ELR (cell line): Measurements from ENCODE around the gene SLC22A31.
"Not testable (repeated sequence)": the region's sequence is repeated elsewhere in the genome, so short reads cannot be mapped to it uniquely, and the experiment has no call there.

Experiments
- DNase-seq: peaks from one replicate; pipeline ENCODE4 v3.0.0-alpha.2; 2015; ENCODE audit warnings: low read depth

SLC22A31 gene

DNA sequence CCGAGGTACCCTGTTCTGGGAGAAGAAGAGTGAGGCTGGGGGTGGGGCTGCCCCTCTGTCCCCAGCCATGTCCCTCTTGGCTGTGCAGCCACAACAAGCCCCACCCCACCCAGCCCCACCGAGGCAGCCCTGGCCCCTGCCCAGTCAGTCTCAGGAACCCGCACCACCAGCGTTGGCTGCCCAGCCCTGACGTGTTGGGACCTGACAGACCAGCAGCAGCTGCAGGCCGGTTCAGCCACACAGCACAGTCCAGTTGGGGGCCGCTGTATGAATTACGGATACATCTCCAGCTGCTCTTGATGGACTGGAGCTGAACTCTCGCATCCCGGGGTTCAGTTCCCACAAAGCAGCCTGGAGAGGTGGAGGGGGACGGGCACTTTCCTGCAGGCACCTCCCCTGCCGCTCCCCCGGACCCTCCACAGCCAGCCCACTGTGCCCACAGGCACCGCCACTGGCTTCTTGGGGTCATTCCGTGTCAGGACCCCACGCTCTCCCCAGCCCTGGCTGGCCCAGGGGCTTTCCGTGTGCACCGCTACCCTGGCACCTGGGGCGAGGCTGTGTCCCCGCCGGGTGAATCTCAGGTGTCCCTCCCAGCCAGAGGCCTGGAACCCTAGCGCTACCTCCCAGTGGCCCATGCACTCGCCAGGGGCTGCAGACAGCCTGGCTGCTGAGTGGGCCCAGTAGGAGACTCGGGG is 21.7 kb downstream of the SLC22A31 start:
- DNase-seq = no peak

DNA sequence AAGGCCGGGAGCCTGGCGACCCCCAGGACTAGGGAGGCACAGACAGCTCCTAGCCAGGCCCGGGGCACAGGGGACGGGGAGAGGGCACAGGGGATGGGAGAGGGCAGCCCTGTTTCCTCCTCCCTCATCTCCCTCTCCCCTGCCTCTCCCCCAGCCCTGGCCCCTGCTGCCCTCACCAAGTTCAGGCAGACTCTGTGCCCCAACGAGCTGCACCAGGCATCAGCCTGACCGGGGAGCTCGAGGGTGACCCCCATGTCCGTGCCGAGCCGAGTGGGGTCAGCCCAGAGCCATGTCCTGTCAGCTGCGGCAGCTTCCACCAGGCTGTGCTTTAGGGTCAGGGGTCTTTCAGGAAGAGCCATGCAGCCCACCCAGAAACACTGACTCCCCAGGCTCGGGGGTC is 22.8 kb downstream of the SLC22A31 start:
- DNase-seq = no peak

DNA sequence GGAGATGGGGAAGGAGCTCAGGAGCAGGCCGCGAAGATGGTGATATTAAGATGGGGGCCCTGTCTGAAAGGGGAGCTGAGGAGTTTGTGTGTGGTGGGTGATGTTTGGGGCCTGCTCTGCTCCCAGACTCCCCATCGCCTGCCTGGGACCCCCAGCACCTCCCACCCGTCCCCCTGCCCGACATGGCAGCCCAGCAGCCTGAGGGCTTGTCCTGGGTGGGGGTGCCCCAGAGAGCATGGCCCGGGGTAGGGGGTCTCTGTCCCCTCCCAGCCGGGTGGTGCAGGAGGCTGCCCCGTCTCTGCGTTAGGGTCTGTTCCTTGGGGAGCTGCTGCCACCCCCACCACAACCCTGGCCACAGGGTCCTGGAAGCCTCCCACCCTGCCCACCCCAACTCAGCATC is 23.6 kb downstream of the SLC22A31 start:
- DNase-seq = no peak

DNA sequence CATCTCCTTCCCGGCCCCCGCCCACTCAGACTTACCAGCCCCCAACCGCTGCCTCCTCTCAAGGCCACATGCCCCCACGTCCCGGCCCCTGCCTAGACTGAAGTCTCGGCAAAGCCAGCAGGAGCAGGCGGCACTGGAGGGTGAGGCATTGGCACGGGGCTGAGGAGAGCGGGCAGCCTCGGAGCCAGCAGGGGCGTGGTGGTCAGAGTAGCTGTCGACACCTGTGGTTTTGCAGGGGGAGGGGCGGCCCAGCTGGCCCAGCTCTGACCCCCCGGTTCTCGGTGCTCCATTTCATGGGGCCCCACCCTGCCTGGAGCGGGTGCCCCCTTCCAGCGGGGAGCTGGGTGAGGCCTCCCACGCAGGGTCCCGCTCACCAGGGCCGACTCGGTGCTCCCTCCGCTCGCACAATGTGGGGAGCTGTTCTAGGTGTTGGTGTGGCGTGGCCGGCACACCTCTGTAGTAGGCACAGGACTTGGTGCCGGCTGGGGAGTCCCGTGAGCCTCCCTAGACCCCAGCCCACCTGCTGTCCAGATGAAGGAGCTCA is 24.1 kb downstream of the SLC22A31 start:
- DNase-seq = no peak

DNA sequence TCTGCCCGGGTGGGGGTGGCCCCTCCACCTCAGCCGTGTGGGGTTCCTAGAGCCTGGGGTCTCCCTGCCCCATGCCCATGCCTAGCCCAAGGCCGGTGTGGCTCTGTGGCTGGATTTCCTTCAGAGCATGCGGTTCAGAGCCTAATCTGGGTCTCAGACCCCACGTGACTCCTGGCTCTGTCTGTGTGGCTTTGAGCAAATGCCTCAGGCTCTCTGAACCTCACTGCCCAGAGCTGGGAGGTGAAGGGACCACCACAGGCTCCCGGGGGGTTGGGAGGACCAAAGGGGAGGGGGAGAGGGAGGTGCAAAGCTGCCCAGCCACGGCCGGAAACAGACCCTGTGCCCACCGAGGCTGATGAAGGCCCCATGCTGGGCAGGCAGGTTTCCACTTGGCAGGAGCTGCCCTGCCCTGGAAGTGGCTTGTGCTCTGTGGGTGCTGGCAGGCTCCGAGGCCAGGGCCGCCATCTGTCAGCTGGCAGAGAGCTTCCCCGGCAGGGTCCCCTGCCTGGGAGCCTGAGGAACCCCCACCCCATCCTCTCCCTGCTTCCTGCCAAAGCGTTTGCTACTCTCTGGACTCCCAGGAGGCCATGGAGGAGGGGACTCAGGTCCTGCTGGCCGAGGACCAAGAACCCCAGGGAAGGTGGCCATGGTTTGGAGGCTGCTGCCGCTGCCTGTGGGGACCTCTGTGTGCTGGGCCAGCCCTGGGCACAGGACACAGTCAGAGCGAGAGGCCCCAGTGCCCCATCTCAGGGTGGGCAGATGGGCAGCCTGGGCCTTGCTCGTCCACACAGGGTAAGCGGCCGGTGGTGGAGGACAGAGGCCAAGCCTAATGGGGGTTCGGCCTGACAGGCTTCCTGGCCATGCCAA is 24.8 kb downstream of the SLC22A31 start:
- no peak for DNase-seq

- DNase-seq = no peak
Observed at GRCh38 chr16:89174877-89175276, 25.5 kb downstream of the SLC22A31 start.

DNA sequence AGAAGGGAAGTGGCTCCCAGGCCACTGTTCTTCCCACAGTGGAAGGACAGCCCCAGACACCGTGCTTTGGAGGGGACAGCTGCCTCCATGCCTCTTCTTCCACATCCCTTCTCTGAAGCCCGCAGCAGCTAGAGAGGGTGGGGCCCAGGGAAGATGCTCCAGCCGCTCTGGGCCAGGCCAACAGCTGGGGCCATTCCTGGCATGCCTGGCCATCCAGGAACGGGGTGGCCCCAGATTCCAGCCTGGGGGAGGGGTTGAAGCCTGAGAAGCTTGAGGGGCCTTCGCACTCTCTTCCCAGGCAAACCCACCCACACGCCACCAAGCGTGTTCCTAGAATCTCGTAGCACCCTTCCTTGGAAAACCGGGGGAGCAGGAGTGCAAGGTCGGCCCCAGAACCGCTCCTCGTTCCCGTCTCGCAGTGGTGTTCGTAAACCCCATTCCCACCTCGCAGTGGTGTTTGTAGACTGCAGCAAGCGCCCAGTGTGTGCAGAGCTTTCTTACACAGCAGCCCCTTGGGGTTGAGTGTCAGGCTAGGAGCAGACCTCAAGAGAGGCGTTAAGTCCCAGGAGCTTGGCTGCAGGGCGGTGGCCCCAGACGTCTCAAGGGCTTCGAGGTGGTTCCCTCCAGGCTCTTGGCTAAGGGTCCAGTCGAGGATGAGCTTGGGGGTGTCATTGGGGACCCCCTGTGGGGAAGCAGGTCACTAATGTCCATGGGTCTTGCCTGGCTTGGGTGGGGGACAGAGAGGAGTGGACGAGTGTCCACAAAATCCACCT is 26.1 kb downstream of the SLC22A31 start:
- no peak for DNase-seq

GRCh38 chr16:89173174-89173921 is 27.0 kb downstream of the SLC22A31 start:
- no peak for DNase-seq

DNA sequence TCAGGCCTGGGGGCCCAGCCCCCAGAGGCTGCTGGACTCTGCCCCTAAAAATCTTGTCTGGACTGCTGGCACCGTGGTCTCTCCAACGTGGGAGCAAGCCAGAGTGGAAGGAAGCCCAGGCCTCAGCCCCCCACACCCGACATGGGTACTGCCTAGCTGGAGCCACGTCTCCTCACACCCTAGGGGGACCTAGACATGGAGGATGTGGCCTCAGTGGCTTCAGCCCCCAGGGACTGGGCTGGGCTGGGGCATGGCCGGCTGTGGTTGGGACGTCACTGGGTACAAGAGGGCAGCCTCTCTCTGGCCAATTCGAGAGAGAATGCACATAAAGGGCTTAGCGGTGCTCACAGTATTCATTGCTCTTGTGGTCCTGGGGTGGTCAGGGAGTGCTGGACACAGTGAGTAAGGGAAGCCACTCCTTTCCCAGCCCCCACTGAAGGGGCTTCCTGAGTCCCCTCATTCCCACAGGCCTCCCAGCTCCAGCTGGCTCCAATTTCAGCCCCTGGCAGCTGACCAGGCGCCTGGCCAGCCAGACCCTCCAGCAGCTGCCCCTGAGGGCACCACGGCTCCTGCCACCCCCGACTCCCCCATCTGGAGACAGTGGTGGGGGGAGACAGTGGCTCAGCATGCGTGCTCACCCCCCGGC is 27.7 kb downstream of the SLC22A31 start:
- no peak for DNase-seq

- DNase-seq = no peak
Observed at GRCh38 chr16:89172171-89172527, 28.2 kb downstream of the SLC22A31 start.

DNA sequence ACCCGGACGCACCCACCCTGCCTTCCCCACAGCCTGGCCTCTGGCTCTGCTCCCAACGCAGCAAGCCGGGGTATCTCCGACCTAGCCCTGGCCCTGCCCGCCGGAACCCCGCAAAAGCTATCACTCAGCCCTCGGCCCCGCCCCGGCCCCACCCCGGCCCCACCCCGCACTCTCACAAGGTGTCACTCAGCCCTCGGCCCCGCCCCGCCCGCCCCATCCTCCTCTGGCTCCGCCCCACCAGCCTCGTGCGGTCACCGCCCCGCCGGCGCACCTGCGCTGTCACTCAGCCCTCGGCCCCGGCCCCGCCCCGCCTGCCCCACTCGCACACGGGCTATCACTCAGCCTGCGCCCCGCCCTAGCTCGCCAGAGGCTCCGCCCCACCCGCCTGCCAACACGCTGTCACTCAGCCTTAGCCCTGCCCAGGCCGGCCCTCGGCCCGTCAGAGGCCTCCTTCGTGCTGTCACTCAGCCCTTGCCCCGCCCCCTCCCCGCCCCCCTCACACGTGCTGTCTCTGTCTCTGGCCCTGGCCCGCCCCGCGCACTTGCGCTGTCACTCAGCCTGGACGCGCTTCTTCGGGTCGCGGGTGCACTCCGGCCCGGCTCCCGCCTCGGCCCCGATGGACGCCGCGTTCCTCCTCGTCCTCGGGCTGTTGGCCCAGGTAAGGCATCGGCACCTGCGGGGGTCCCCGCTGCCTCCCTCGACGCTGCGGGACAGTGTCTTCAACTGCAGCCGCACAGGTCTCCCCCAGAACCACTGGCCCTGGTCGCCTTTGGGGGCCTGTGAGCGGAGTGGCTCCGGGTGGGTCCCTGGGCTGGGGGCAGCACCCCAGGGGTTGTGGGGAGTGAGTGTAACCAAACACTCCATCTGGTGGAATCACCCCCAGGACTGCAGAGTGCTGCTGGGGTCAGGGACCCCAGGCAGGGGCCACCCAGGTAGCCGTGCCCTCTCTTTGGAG is 28.8 kb downstream of the SLC22A31 start, which contains the start of gene CDH15:
TSS of gene CDH15 (plus strand) at position 533 of the 955 bp plus-strand sequence. CDS start at position 617, 84 bp downstream.
- DNase-seq = peak; percentile 90

GRCh38 chr16:89170346-89171215 is 29.8 kb downstream of the SLC22A31 start:
- DNase-seq = peak; percentile 14

- DNase-seq = no peak
Observed at GRCh38 chr16:89169778-89170177, 30.6 kb downstream of the SLC22A31 start.

- DNase-seq = peak; percentile 17
Observed at GRCh38 chr16:89168381-89169189, 31.8 kb downstream of the SLC22A31 start.

DNA sequence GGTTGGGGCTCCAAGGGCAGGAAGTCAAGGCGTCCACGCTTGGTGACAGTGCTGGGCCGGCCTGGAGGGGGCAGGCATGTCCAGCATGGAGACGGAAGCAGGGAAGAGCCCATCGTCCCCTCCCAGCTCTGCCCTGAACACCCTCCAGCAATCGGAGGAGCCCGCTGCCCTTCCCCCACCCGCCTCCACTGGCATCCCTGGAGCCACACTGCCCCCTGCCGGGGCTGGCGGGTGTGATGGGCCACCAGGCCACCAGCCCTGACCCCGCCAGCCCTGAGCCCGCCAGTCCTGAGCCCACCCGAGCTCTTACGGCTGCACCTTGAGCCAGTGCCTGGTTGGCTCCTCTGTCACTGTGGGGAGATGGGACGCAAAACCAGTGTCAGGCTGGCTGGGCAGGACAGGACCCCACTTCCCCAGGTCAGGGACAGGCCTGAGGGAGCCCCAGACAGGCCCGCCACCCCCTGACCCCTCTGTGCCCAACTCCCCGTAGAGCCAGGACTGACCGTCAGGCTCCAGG is 32.9 kb downstream of the SLC22A31 start:
- peak; percentile 83 for DNase-seq

- DNase-seq = peak; percentile 21
Observed at GRCh38 chr16:89166696-89167424, 33.5 kb downstream of the SLC22A31 start.

GRCh38 chr16:89165681-89165979 is 34.7 kb downstream of the SLC22A31 start:
- DNase-seq = not testable (repeated sequence)
